HG03095 (cell line): ENCODE data around the gene NGLY1.
A peak's percentile ranks its signal among the peaks of the same experiment; 100 is the strongest.

ENCODE experiments used
- ATAC-seq: cut with Tn5 transposase; IDR thresholded peaks from one replicate; pipeline ENCODE4 v1.9.1; 2021; ENCODE audit warnings: moderate library complexity; ENCODE audit not compliant: unreplicated experiment

The NGLY1 gene

GRCh38 chr3:25784971-25785370, 1.7 kb upstream of the NGLY1 start:
- no peak for ATAC-seq

GRCh38 chr3:25783661-25784512, 644 bp upstream of the NGLY1 start:
- peak; percentile 16 for ATAC-seq

GRCh38 chr3:25782636-25782937, 656 bp downstream of the NGLY1 start:
- ATAC-seq: no peak

GRCh38 chr3:25781758-25782594, 1.3 kb downstream of the NGLY1 start:
- peak; percentile 58 for ATAC-seq

- no peak for ATAC-seq
These were observed 2.0 kb downstream of the NGLY1 start for GRCh38 chr3:25781145-25781757.

- ATAC-seq: no peak
These were observed 2.6 kb downstream of the NGLY1 start for GRCh38 chr3:25780618-25781017.

- peak; percentile 71 for ATAC-seq
These were observed 7.3 kb downstream of the NGLY1 start for GRCh38 chr3:25775936-25776335.

- ATAC-seq: peak; percentile 86
These were observed 14.4 kb downstream of the NGLY1 start for GRCh38 chr3:25768851-25769250.

- no peak for ATAC-seq
These were observed 31.5 kb downstream of the NGLY1 start for GRCh38 chr3:25751725-25752124.

- ATAC-seq: no peak
These were observed 32.2 kb downstream of the NGLY1 start for GRCh38 chr3:25751048-25751447.

GRCh38 chr3:25749031-25749581, 34.1 kb downstream of the NGLY1 start:
- no peak for ATAC-seq

- no peak for ATAC-seq
These were observed 35.1 kb downstream of the NGLY1 start for GRCh38 chr3:25748189-25748588.

GRCh38 chr3:25747033-25747432, 36.2 kb downstream of the NGLY1 start:
- no peak for ATAC-seq

GRCh38 chr3:25744470-25744869, 38.8 kb downstream of the NGLY1 start:
- no peak for ATAC-seq

- no peak for ATAC-seq
These were observed 55.1 kb downstream of the NGLY1 start for GRCh38 chr3:25728101-25728500.

GRCh38 chr3:25727316-25727715, 55.9 kb downstream of the NGLY1 start:
- ATAC-seq: no peak

- no peak for ATAC-seq
These were observed 57.4 kb downstream of the NGLY1 start for GRCh38 chr3:25725810-25726209.

- ATAC-seq: no peak
These were observed 58.1 kb downstream of the NGLY1 start for GRCh38 chr3:25724948-25725645.

- no peak for ATAC-seq
These were observed 59.4 kb downstream of the NGLY1 start for GRCh38 chr3:25723802-25724201.

GRCh38 chr3:25719321-25719720, 63.9 kb downstream of the NGLY1 start:
- no peak for ATAC-seq
